Measurements from ENCODE around the gene STAP2.
"Not testable (repeated sequence)": the region's sequence is repeated elsewhere in the genome, so short reads cannot be mapped to it uniquely, and the experiment has no call there.

Gene STAP2

DNA sequence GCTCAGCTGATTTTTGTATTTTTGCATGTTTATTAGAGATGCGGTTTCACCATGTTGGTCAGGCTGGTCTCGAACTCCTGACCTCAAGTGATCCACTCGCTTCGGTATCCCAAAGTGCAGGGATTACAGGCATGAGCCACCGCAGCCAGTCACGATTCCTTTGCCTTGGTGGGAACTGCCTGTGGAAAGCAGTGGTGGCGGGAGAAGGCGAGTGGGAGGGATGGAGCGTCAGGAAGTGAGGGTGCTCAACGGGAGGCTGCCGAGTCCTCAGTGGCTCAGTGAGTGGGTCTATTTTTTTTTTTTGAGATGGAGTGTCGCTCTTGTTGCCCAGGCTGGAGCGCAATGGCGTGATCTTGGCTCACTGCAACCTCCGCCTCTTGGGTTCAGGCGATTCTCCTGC, 10.6 kb upstream of the STAP2 start:
- not testable (repeated sequence) for H3K4me3 ChIP-seq (ENCODE audit: low read length); H3K4me1 ChIP-seq (ENCODE audit: control insufficient read depth, low read depth, low read length); H3K27ac ChIP-seq (ENCODE audit: low read length); H3K9ac ChIP-seq (ENCODE audit: low read length); H3K27me3 ChIP-seq (ENCODE audit: control insufficient read depth, insufficient read depth, low read length); H3K9me3 ChIP-seq (ENCODE audit: control insufficient read depth, low read depth, low read length); H3K36me3 ChIP-seq (ENCODE audit: control insufficient read depth, low read depth, low read length)

DNA sequence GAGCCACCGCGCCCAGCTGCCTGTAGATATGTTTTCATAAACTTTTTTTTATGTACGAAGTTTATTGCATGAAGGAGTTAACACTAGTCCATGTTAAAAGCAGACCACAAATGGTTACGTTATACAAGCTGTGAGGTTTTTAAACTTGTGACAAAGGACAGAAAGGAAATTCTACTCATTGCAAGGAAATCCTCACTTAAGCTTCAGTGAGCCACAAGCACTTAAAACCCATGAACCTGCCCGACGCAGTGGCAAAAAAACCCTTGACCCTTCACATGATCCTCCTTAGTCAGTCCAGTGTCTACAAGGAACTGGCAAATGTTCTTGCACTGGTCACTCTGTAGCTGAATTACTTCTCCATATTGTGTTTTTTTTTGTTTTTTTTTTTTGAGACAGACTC, 8.9 kb upstream of the STAP2 start:
- Histone ChIP-seq H3K9ac (ENCODE audit: low read length) (no peak overlapping the region), H3K4me3 (ENCODE audit: low read length) (no peak overlapping the region), H3K27ac (ENCODE audit: low read length) (no peak overlapping the region), H3K4me1 (ENCODE audit: control insufficient read depth, low read depth, low read length) (no peaks in the 10 kb centered on the region), H3K36me3 (ENCODE audit: control insufficient read depth, low read depth, low read length) (peaks cover 4% of the 10 kb centered on the region), H3K9me3 (ENCODE audit: control insufficient read depth, low read depth, low read length) (no peaks in the 10 kb centered on the region), H3K27me3 (ENCODE audit: control insufficient read depth, insufficient read depth, low read length) (no peaks in the 10 kb centered on the region)

DNA sequence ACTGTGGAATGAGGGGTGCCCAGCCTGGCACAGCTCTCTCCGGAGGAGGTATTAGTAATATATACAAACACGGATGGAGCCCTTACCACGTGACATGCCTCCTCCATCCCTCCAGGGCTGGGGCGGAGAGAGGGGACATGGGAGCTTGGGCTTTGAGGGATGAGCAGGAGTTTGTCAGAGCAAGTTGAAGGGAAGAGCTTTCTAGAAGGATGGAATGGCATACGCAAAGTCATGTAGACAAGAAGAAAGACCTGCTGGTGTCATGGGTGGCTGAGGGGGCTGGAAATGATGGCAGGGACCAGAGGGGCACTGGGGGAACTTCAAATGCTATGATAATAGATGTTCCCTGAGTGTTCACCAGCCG, 7.4 kb upstream of the STAP2 start:
- Histone ChIP-seq H3K4me1 (ENCODE audit: control insufficient read depth, low read depth, low read length) (peaks cover 4% of the 10 kb centered on the region), H3K27me3 (ENCODE audit: control insufficient read depth, insufficient read depth, low read length) (no peaks in the 10 kb centered on the region), H3K36me3 (ENCODE audit: control insufficient read depth, low read depth, low read length) (peaks cover 4% of the 10 kb centered on the region), H3K9me3 (ENCODE audit: control insufficient read depth, low read depth, low read length) (no peaks in the 10 kb centered on the region), H3K9ac (ENCODE audit: low read length) (no peak overlapping the region), H3K4me3 (ENCODE audit: low read length) (no peak overlapping the region), H3K27ac (ENCODE audit: low read length) (no peak overlapping the region)

DNA sequence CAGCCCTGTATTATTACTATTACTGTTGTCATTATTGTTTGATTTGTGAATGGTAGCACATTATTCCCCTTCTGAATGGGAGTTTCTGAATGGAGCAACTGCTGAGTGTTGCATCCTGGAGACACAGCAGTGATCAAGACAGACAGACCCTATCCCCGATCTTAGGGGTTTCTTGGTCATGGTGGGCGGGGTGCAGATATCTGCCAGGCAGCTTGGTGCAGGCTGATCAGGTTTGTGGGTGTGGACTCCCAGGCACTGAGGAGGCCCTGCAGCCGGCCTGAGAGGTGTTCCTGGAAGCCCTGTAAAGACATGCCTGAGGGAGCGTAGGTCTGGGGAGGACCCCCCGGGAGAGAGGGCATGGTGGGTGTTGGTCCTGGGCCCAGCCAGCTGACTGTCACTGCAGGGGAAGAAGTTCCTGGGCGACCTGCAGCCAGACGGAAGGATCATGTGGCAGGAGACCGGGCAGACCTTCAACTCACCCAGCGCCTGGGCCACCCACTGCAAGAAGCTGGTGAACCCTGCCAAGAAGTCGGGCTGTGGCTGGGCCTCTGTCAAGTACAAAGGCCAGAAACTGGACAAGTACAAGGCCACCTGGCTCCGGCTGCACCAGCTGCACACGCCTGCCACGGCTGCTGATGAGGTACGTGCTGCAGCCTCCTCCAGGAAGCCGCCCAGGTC, 6.9 kb upstream of the STAP2 start:
- Histone ChIP-seq H3K27me3 (ENCODE audit: control insufficient read depth, insufficient read depth, low read length) (no peaks in the 10 kb centered on the region), H3K4me1 (ENCODE audit: control insufficient read depth, low read depth, low read length) (peaks cover 4% of the 10 kb centered on the region), H3K9ac (ENCODE audit: low read length) (no peak overlapping the region), H3K9me3 (ENCODE audit: control insufficient read depth, low read depth, low read length) (no peaks in the 10 kb centered on the region), H3K27ac (ENCODE audit: low read length) (no peak overlapping the region), H3K4me3 (ENCODE audit: low read length) (no peak overlapping the region), H3K36me3 (ENCODE audit: control insufficient read depth, low read depth, low read length) (peaks cover 4% of the 10 kb centered on the region)

DNA sequence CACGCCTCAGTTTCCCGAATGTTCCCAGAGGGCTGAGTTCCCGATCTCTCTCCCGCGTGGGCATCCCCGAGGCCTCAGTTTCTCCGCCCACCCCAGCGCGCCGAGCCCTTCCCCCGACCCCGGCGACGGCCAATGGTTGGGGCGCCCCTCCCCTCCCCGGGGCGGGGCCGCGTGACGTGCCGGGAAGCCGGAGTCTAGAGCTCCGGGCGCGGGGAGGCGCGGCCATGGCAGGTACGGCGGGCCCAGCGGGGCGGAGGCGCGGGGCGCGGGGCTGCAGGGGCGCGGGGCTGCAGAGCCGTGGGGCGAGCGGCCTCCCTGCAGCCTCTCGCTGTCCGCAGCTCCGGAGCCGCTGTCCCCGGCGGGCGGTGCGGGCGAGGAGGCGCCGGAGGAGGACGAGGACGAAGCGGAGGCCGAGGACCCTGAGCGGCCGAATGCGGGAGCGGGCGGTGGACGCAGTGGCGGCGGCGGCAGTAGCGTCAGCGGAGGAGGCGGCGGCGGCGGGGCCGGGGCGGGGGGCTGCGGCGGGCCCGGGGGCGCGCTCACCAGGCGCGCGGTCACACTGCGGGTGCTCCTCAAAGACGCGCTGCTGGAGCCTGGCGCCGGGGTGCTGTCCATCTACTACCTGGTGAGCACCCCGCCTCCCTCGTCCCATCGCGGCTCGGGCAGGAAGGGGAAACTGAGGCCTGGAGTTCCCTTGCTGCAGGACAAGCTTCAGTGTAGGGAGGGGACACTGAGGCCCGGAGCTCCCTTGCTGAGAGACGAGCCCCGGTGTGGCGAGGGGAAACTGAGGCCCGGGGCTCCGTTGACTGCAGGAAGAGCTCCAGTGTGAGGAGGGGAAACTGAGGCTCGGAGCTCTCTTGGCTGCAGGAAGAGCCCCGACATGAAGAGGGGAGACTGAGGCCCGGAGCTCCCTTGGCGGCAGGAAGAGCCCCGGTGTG, 5.0 kb upstream of the STAP2 start, which contains the start of gene MPND:
Gene MPND (plus strand): TSS at position 193 of the 938 bp plus-strand sequence. CDS start 32 bp downstream, at position 225.
- Histone ChIP-seq H3K4me1 (ENCODE audit: control insufficient read depth, low read depth, low read length) (peaks cover 4% of the 10 kb centered on the region), H3K9ac (ENCODE audit: low read length) (peak within 1 kb of the TSS; percentile 97), H3K9me3 (ENCODE audit: control insufficient read depth, low read depth, low read length) (no peaks in the 10 kb centered on the region), H3K27me3 (ENCODE audit: control insufficient read depth, insufficient read depth, low read length) (no peaks in the 10 kb centered on the region), H3K36me3 (ENCODE audit: control insufficient read depth, low read depth, low read length) (peaks cover 4% of the 10 kb centered on the region), H3K27ac (ENCODE audit: low read length) (peak within 1 kb of the TSS; percentile 98), H3K4me3 (ENCODE audit: low read length) (peak within 1 kb of the TSS; percentile 89)

DNA sequence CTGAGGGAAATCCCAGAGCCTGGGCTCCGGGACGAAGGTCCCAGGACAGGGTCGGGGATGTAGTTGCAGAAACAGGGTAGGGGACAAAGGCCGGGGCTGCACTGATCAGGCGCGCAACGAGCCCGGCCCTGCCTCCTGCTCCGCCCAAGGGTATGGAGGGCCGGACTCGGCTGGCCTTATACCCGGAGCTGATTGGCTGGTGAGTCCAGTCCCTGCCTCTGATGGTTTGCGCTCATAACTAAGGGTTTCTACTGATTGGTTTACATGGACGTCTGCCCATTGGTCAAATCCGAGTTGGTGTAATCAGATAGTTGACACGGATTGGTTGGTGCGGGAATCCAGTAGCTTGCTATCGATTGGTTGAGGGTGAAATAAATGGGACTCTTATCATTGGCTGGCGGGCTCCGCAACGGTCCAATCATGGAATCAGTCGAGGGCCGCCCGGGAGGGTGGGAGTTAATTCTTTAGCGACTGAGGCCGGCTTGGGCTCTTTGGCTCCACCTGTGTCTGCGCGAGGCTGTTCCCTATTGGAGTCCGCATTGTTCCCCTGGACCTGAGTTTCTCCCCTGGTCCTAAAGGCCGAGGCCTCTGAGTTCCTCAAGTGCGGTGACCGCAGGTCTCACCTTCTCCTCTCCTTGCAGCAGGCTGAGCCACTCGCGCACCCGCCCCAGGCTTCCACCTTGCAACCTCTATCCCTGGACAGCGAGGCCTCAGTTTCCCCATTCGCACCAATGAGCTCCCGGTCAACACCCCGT, 4.2 kb upstream of the STAP2 start:
- Histone ChIP-seq H3K36me3 (ENCODE audit: control insufficient read depth, low read depth, low read length) (peaks cover 4% of the 10 kb centered on the region), H3K4me3 (ENCODE audit: low read length) (peak overlapping the region; percentile 89), H3K4me1 (ENCODE audit: control insufficient read depth, low read depth, low read length) (peaks cover 4% of the 10 kb centered on the region), H3K27ac (ENCODE audit: low read length) (peak overlapping the region; percentile 98), H3K9ac (ENCODE audit: low read length) (peak overlapping the region; percentile 97), H3K27me3 (ENCODE audit: control insufficient read depth, insufficient read depth, low read length) (no peaks in the 10 kb centered on the region), H3K9me3 (ENCODE audit: control insufficient read depth, low read depth, low read length) (no peaks in the 10 kb centered on the region)

DNA sequence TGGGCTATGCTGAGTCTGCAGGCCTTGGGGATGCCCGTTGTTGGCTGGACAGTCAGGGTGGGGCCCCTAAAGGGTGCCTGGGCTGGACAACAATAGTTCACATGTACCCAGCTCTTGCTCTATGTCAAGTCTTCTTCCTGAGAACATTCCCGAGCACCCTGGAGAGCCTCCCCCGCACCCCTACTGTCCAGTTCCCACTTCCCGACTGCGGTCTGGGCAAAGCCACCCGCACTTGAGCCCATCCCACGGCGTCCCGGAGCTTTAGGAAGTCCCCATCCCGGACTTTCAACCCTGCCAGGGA, 3.6 kb upstream of the STAP2 start:
- Histone ChIP-seq H3K27ac (ENCODE audit: low read length) (peak overlapping the region; percentile 98), H3K4me3 (ENCODE audit: low read length) (peak overlapping the region; percentile 87), H3K9ac (ENCODE audit: low read length) (peak overlapping the region; percentile 97), H3K4me1 (ENCODE audit: control insufficient read depth, low read depth, low read length) (peaks cover 4% of the 10 kb centered on the region), H3K27me3 (ENCODE audit: control insufficient read depth, insufficient read depth, low read length) (no peaks in the 10 kb centered on the region), H3K9me3 (ENCODE audit: control insufficient read depth, low read depth, low read length) (no peaks in the 10 kb centered on the region), H3K36me3 (ENCODE audit: control insufficient read depth, low read depth, low read length) (peaks cover 4% of the 10 kb centered on the region)

DNA sequence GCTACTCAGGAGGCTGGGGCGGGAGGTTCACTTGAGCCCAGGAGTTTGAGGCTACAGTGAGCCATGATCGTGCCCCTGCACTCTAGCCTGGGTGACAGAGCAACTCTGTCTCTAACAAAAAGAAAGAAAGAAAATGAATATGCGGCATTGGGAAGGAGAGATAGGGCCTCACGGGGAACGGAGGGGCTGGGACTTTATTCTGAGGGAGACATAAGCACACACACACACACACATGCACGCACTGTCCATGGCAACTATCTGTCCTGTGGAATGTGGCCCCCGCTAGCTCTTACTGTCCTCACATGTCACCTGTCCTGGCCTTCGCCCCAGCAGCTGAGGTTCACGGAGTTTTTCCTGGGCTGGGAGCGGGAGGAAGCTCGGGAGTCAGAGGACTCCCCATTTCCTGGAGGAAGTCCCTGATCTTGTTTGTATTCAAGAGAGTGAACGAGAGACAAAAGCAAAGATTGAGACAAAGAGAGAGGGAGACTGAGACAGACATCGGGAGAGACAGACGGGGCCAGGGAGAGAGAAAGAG, 654 bp downstream of the STAP2 start:
- peak overlapping the region; percentile 56 for H3K4me3 ChIP-seq (ENCODE audit: low read length)
- no peaks in the 10 kb centered on the region for H3K36me3 ChIP-seq (ENCODE audit: control insufficient read depth, low read depth, low read length)
- no peak overlapping the region for H3K27ac ChIP-seq (ENCODE audit: low read length)
- no peaks in the 10 kb centered on the region for H3K27me3 ChIP-seq (ENCODE audit: control insufficient read depth, insufficient read depth, low read length)
- H3K9ac ChIP-seq (ENCODE audit: low read length): peak overlapping the region; percentile 29
- H3K4me1 ChIP-seq (ENCODE audit: control insufficient read depth, low read depth, low read length): peaks cover 4% of the 10 kb centered on the region
- H3K9me3 ChIP-seq (ENCODE audit: control insufficient read depth, low read depth, low read length): no peaks in the 10 kb centered on the region

DNA sequence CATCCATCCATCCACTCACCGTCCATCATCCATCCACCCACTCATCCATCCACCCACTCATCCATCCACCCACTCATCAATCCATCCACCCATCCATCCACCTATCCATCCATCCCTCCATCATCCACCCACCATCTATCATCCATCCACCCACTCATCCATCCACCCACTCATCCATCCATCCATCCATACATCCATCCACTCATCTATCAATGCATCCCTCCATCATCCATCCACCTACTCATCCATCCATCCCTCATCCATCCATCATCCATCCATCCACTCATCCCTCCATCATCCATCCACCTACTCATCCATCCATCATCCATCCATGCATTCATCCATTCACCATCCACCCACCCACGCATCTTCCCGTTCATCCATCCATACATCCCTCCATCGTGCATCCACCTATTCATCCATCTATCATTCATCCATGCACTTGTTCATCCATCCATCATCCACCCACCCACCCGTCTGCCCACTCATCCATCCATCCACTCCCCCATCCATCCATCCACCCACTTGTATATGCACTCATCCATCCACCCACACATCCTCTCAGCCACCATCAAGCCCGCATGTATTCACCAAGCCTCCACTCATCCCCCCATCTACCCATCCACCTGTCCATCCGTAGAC, 3.6 kb downstream of the STAP2 start:
- Histone ChIP-seq H3K4me3 (ENCODE audit: low read length) (no peak overlapping the region), H3K4me1 (ENCODE audit: control insufficient read depth, low read depth, low read length) (no peaks in the 10 kb centered on the region), H3K27ac (ENCODE audit: low read length) (no peak overlapping the region), H3K9me3 (ENCODE audit: control insufficient read depth, low read depth, low read length) (no peaks in the 10 kb centered on the region), H3K9ac (ENCODE audit: low read length) (no peak overlapping the region), H3K27me3 (ENCODE audit: control insufficient read depth, insufficient read depth, low read length) (no peaks in the 10 kb centered on the region), H3K36me3 (ENCODE audit: control insufficient read depth, low read depth, low read length) (no peaks in the 10 kb centered on the region)

DNA sequence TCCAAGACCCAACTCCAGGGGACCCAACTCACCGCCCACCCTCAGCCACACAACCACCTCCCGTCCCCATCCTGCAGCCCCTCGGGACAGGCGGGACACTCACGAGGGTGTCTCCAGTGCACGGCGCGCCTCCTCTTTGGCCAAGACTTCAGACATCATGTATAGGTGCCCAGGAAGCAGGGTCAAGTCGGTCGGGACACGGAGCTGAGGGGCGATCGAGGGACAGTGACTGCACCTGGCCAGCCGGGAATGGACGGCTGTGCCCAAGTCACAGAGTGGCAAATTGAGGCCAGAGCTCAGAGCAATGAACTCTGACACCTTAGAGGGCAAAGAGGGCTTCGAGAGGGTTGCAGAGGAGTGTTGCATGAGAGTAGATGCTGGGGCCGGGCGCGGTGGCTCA, 8.8 kb downstream of the STAP2 start:
- Histone ChIP-seq H3K9ac (ENCODE audit: low read length) (no peak overlapping the region), H3K9me3 (ENCODE audit: control insufficient read depth, low read depth, low read length) (no peaks in the 10 kb centered on the region), H3K4me1 (ENCODE audit: control insufficient read depth, low read depth, low read length) (peaks cover 3% of the 10 kb centered on the region), H3K27me3 (ENCODE audit: control insufficient read depth, insufficient read depth, low read length) (no peaks in the 10 kb centered on the region), H3K36me3 (ENCODE audit: control insufficient read depth, low read depth, low read length) (no peaks in the 10 kb centered on the region), H3K4me3 (ENCODE audit: low read length) (no peak overlapping the region), H3K27ac (ENCODE audit: low read length) (no peak overlapping the region)
